K562 (cell line): ENCODE data around the gene SEC11A. TPM values are rescaled to one million over a fixed set of nuclear protein-coding genes. Genes with fewer than 3 reads are reported as not detected.

Source experiments
- ATF7 ChIP-seq: fragments of 450-650 bp; IDR thresholded peaks from 2 replicates; pipeline ENCODE4 v1.7.1; 2014; ENCODE audit warnings: mild to moderate bottlenecking, moderate library complexity
- GTF2F1 ChIP-seq: IDR thresholded peaks from 2 replicates; pipeline ENCODE4 v1.6.1; 2011; ENCODE audit warnings: low read depth, low read length, improper control_type of control experiment
- HEY1 ChIP-seq: fragments of 250-450 bp; sonication (Bioruptor Pico); IDR thresholded peaks from 2 replicates; pipeline ENCODE4 v1.5.0; 2020; ENCODE audit warnings: mild to moderate bottlenecking, moderate library complexity, borderline replicate concordance
- HNRNPUL1 ChIP-seq: fragments of 200-400 bp; formaldehyde crosslinking; IDR thresholded peaks from 2 replicates; pipeline ENCODE4 v1.6.1; 2017; ENCODE audit warnings: low read length
- MAZ ChIP-seq, 2 experiments: fragments of 450-650 bp in 1 of 2; sonication (generic) in 1 of 2; formaldehyde crosslinking; IDR thresholded peaks in 1 of 2; conservative IDR thresholded peaks in 1 of 2; 2 replicates each; pipeline versions ENCODE4 v1.4.0 to v1.5.0; 2020; ENCODE audit warnings: mild to moderate bottlenecking in 1 of 2, missing genetic modification reagents in 1 of 2
- MCM2 ChIP-seq: fragments of 450-650 bp; IDR thresholded peaks from 2 replicates; pipeline ENCODE4 v1.6.1; 2017; ENCODE audit warnings: low read depth, mild to moderate bottlenecking
- NEUROD1 ChIP-seq: fragments of 150-350 bp; IDR thresholded peaks from 2 replicates; pipeline ENCODE4 v1.6.1; 2014; ENCODE audit warnings: borderline replicate concordance, low read length, low read depth; ENCODE audit not compliant: partially characterized antibody
- NR2C2 ChIP-seq, 2 experiments: fragments of 200-800 bp in 1 of 2; sonication (Bioruptor generic) in 1 of 2; sonication (generic) in 1 of 2; formaldehyde crosslinking in 1 of 2; IDR thresholded peaks; 2 replicates each; pipeline versions ENCODE4 v1.6.1 to v1.8.0; 2016 to 2022; ENCODE audit warnings: mild to moderate bottlenecking in 1 of 2, missing compliant biosample characterization in 1 of 2, missing genetic modification characterization in 1 of 2, missing genetic modification reagents in 1 of 2
- OTX1 ChIP-seq: fragments of 450-650 bp; formaldehyde crosslinking; IDR thresholded peaks from 2 replicates; pipeline ENCODE4 v1.4.0; 2022; ENCODE audit warnings: mild to moderate bottlenecking
- PCBP2 ChIP-seq: fragments of 200-400 bp; formaldehyde crosslinking; IDR thresholded peaks from 2 replicates; pipeline ENCODE4 v1.6.1; 2018; ENCODE audit warnings: low read length, low read depth, mild to moderate bottlenecking, moderate library complexity; ENCODE audit not compliant: poor library complexity, severe bottlenecking
- RNF219 ChIP-seq: fragments of 250-450 bp; sonication (Bioruptor Pico); IDR thresholded peaks from 2 replicates; pipeline ENCODE4 v1.5.0; 2022; ENCODE audit warnings: mild to moderate bottlenecking
- SRSF1 ChIP-seq: fragments of 200-400 bp; formaldehyde crosslinking; IDR thresholded peaks from 2 replicates; pipeline ENCODE4 v1.6.1; 2017; ENCODE audit warnings: mild to moderate bottlenecking, low read depth, low read length, moderate library complexity
- TEAD2 ChIP-seq: fragments of 450-650 bp; IDR thresholded peaks from 2 replicates; pipeline ENCODE4 v1.6.1; 2016; ENCODE audit warnings: missing genetic modification characterization, control low read depth, missing compliant biosample characterization
- YY1 ChIP-seq, 3 experiments: IDR thresholded peaks; 2 replicates each; pipeline ENCODE4 v1.6.1; 2011; ENCODE audit warnings: low read length in 2 of 3, mild to moderate bottlenecking in 2 of 3, moderate library complexity in 2 of 3, borderline replicate concordance in 1 of 3, control low read depth in 1 of 3, low read depth in 1 of 3; ENCODE audit not compliant: insufficient read depth in 3 of 3, insufficient replicate concordance in 2 of 3, control insufficient read depth in 1 of 3, insufficient read length in 1 of 3; ENCODE audit errors: extremely low read depth in 1 of 3
- ZBTB1 ChIP-seq: sonication (generic); formaldehyde crosslinking; IDR thresholded peaks from 2 replicates; pipeline ENCODE4 v1.8.1; 2023; ENCODE audit warnings: missing genetic modification reagents, low read depth, mild to moderate bottlenecking, borderline replicate concordance
- ZBTB11 ChIP-seq, 3 experiments: fragments of 200-800 bp in 1 of 3; fragments of 250-450 bp in 1 of 3; fragments of 450-650 bp in 1 of 3; sonication (Bioruptor Pico) in 1 of 3; sonication (Bioruptor generic) in 1 of 3; formaldehyde crosslinking in 1 of 3; IDR thresholded peaks; 2 replicates each; pipeline versions ENCODE4 v1.6.1 to v1.8.0; 2016 to 2022; ENCODE audit warnings: mild to moderate bottlenecking in 2 of 3, missing genetic modification characterization in 2 of 3, missing compliant biosample characterization in 1 of 3, moderate library complexity in 1 of 3
- ZNF512 ChIP-seq: IDR thresholded peaks from 2 replicates; pipeline ENCODE4 v1.6.1; 2016; ENCODE audit warnings: missing genetic modification characterization, missing compliant biosample characterization
- ZNF668 ChIP-seq: fragments of 250-450 bp; sonication (Bioruptor Pico); IDR thresholded peaks from 2 replicates; pipeline ENCODE4 v1.8.0; 2022; ENCODE audit warnings: mild to moderate bottlenecking, inconsistent platforms
- polyA plus RNA-seq, 8 experiments: library from polyadenylated mRNA; depleted of rRNA in 4 of 8; stranded (reverse) in 5 of 8; unstranded in 3 of 8; fragments of >200 nt; fragmentation: Nextera tagmentation in 2 of 8; fragmentation: Illumina TruSeq in 1 of 8; extraction: Ambion mirVana in 2 of 8; extraction: Trizol in 1 of 8; gene quantifications; 2 replicates each; pipeline versions ENCODE4 v1.2.1 to v1.2.3, GENCODE V29; 2011 to 2014; ENCODE audit warnings: inconsistent platforms in 1 of 8, missing spikeins in 1 of 8
- total RNA-seq, 7 experiments: library from RNA; depleted of rRNA in 6 of 7; stranded (reverse); fragments of >200 nt in 6 of 7; fragmentation: Illumina TruSeq in 2 of 7; extraction: Trizol in 2 of 7; gene quantifications; 2 replicates each; pipeline versions ENCODE4 v1.2.1 to v1.2.3, GENCODE V29; 2011 to 2021; ENCODE audit warnings: low replicate concordance in 1 of 7

SEC11A gene
- total and polyA plus RNA-seq, 9 of the 15 experiments (the other 6 are each of a cell fraction or from before 2014, with no cell fraction given), result 175 to 310 (median 229) TPM

- TF ChIP-seq OTX1 (CRISPR knock-in tag) (no peak), ZNF668 (no peak), HEY1 (no peak), MCM2 (no peak), NEUROD1 (no peak), SRSF1 (no peak), ZNF512 (tag) (no peak), HNRNPUL1 (no peak), ZBTB1 (no peak), PCBP2 (no peak), RNF219 (CRISPR knock-in tag) (no peak), ZBTB11 (CRISPR knock-in tag; IDR thresholded peaks at IDR 0.05) (no peak), NR2C2 (CRISPR knock-in tag; IDR thresholded peaks at IDR 0.05) (no peak), NR2C2 (tag; IDR thresholded peaks at IDR 0.05) (peak; percentile 78; the same call in 1 of the 2 replicates), MAZ (CRISPR knock-in tag; conservative IDR thresholded peaks at IDR 0.05 in 1 of 2, IDR thresholded peaks at IDR 0.05 in 1 of 2) (peak; percentile 4 to 59; a peak in 3 of 4 replicates), YY1 (IDR thresholded peaks at IDR 0.05; ENCODE audit: borderline replicate concordance in 1 of 3, control insufficient read depth in 1 of 3, extremely low read depth in 1 of 3, insufficient read depth in 3 of 3, insufficient read length in 1 of 3, insufficient replicate concordance in 2 of 3, low read depth in 1 of 3, low read length in 2 of 3) (peak in 1 of 3 experiments; percentile 30), TEAD2 (no peak), GTF2F1 (no peak), ATF7 (peak; percentile 31)
Observed at GRCh38 chr15:84747416-84748273, 31.7 kb upstream of the SEC11A start (continued).
